ENCODE data around the gene DAPK1. TPM values are rescaled to one million over a fixed set of nuclear protein-coding genes. Genes with fewer than 3 reads are reported as not detected.

Gene DAPK1
- total and polyA plus RNA-seq, 2 donors from 2014 or later: 15.5 to 166 TPM

DNA sequence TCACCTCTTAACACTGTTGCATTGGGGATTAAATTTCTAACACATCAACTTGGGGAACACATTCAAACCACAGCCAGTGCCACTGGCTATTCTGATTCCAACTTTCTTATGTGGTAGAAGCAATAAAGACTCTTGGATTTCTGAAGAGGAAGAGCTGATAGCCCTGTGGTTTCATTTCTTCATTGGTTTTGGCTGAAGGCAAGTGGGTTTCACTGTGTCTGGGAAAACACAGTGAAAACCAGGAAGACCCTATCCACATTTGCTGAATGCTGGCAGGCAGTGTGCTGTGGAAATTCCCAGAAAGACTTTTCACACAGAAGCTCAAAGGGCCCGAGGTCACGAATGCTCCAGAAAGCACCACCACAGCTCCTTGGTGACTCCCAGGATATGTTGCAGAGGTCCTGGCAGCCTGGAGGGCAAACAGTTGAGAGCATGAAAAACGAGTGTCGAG, 67.1 kb downstream of the DAPK1 start:
- no peaks in the 10 kb centered on the region for H3K9me3 ChIP-seq (ENCODE audit: control insufficient read depth in 2 of 3, insufficient read depth in 1 of 3, low read length in 3 of 3)
- DNase-seq: no peak
- H3K4me1 ChIP-seq (ENCODE audit: control insufficient read depth in 2 of 3, insufficient read depth in 2 of 3, low read depth in 1 of 3, low read length in 3 of 3): peaks cover 12 to 24% (median 13%) of the 10 kb centered on the region in 3 donors
- intact Hi-C loops (cut with DNase I): no loop called here
- no peak for FAIRE-seq
- H3K27me3 ChIP-seq (ENCODE audit: control insufficient read depth, insufficient read depth, low read length): no peaks in the 10 kb centered on the region
- no peak overlapping the region for H3K9ac ChIP-seq (ENCODE audit: low read length in 3 of 3)
- TF ChIP-seq, protein P1, sequence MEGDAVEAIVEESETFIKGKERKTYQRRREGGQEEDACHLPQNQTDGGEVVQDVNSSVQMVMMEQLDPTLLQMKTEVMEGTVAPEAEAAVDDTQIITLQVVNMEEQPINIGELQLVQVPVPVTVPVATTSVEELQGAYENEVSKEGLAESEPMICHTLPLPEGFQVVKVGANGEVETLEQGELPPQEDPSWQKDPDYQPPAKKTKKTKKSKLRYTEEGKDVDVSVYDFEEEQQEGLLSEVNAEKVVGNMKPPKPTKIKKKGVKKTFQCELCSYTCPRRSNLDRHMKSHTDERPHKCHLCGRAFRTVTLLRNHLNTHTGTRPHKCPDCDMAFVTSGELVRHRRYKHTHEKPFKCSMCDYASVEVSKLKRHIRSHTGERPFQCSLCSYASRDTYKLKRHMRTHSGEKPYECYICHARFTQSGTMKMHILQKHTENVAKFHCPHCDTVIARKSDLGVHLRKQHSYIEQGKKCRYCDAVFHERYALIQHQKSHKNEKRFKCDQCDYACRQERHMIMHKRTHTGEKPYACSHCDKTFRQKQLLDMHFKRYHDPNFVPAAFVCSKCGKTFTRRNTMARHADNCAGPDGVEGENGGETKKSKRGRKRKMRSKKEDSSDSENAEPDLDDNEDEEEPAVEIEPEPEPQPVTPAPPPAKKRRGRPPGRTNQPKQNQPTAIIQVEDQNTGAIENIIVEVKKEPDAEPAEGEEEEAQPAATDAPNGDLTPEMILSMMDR (IDR thresholded peaks at IDR 0.05; ENCODE audit: borderline replicate concordance, extremely low read depth, insufficient read depth): no peak
- no peak overlapping the region for H3K4me3 ChIP-seq (ENCODE audit: low read length in 3 of 3)
- no peaks in the 10 kb centered on the region for H3K36me3 ChIP-seq (ENCODE audit: control insufficient read depth in 2 of 3, insufficient read depth in 3 of 3, low read length in 3 of 3)
- H3K27ac ChIP-seq (ENCODE audit: low read depth in 2 of 2, low read length in 2 of 2): no peak overlapping the region

DNA sequence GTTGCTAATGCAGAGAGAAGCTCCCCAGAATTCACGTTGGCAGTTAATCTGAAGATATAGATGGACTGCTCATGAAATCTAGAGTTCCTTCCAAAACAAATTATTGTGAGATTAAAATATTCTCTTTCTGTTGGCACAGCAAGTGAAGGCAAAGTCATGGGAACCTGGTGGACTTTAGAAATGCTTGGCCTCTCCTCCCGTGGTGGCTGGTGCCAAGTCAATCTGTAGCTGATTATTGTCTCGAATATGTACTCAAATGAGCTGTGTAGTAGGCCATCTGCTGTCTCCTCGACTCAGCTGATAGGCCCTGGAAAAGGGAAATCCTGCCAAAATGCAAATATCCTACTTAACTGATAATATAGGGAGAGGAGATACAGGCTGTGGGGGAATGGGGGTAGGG, 69.3 kb downstream of the DAPK1 start:
- Histone ChIP-seq H3K4me3 (ENCODE audit: low read length in 3 of 3) (no peak overlapping the region), H3K9me3 (ENCODE audit: control insufficient read depth in 2 of 3, insufficient read depth in 1 of 3, low read length in 3 of 3) (no peaks in the 10 kb centered on the region), H3K36me3 (ENCODE audit: control insufficient read depth in 2 of 3, insufficient read depth in 3 of 3, low read length in 3 of 3) (no peaks in the 10 kb centered on the region), H3K4me1 (ENCODE audit: control insufficient read depth in 2 of 3, insufficient read depth in 2 of 3, low read depth in 1 of 3, low read length in 3 of 3) (peaks cover 19 to 38% (median 27%) of the 10 kb centered on the region in 3 donors), H3K27ac (ENCODE audit: low read depth in 2 of 2, low read length in 2 of 2) (no peak overlapping the region), H3K9ac (ENCODE audit: low read length in 3 of 3) (no peak overlapping the region), H3K27me3 (ENCODE audit: control insufficient read depth, insufficient read depth, low read length) (no peaks in the 10 kb centered on the region)
- FAIRE-seq: no peak
- intact Hi-C loops (cut with DNase I): no loop called here
- no peak for DNase-seq
- TF ChIP-seq, protein P1 (IDR thresholded peaks at IDR 0.05; ENCODE audit: borderline replicate concordance, extremely low read depth, insufficient read depth): no peak

DNA sequence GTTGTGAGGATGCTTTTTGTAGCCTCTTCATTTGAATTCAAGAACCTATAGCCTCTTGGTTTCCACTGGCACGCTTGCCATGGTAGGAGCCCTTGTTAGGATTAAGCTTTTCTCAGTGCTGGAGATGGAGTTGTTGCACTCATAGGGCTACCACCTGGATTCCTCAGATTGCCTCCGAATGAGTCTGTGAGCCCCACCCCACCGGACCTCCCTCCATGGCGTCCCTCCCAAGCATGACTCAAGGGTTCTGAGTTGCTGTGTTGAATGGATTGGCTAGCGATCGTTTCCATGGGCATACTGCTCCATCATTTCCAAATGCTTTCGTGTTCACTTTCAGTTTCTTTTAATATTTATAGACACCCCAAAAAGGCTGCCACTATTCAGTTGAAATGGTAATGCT, 69.9 kb downstream of the DAPK1 start:
- H3K9ac ChIP-seq (ENCODE audit: low read length in 3 of 3): no peak overlapping the region
- DNase-seq: no peak
- H3K4me3 ChIP-seq (ENCODE audit: low read length in 3 of 3): no peak overlapping the region
- no peak overlapping the region for H3K27ac ChIP-seq (ENCODE audit: low read depth in 2 of 2, low read length in 2 of 2)
- TF ChIP-seq, protein P1 (IDR thresholded peaks at IDR 0.05; ENCODE audit: borderline replicate concordance, extremely low read depth, insufficient read depth): no peak
- no peaks in the 10 kb centered on the region for H3K9me3 ChIP-seq (ENCODE audit: control insufficient read depth in 2 of 3, insufficient read depth in 1 of 3, low read length in 3 of 3)
- no peaks in the 10 kb centered on the region for H3K36me3 ChIP-seq (ENCODE audit: control insufficient read depth in 2 of 3, insufficient read depth in 3 of 3, low read length in 3 of 3)
- no peaks in the 10 kb centered on the region for H3K27me3 ChIP-seq (ENCODE audit: control insufficient read depth, insufficient read depth, low read length)
- no peak for FAIRE-seq
- intact Hi-C loops (cut with DNase I): no loop called here
- peaks cover 19 to 42% (median 27%) of the 10 kb centered on the region in 3 donors for H3K4me1 ChIP-seq (ENCODE audit: control insufficient read depth in 2 of 3, insufficient read depth in 2 of 3, low read depth in 1 of 3, low read length in 3 of 3)

DNA sequence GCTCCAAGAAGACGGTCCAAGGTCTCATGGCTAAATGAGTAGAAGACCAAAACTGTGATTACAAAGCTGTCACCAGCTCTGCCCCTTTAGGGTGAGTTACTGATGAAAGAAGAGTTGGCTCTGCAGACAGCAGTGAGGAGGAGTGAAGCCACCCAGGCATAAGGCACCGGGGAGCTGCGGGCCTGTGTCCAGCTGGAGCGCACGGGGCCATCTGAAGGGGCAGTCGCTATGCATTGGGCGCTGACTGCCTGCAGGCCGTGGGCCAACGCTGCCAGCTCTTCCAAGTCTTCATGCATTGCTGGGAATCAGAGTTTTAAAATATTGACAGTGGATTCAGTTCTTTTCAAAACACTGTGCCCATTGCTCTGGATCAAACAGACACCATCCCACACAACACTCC, 70.3 kb downstream of the DAPK1 start:
- Histone ChIP-seq H3K9me3 (ENCODE audit: control insufficient read depth in 2 of 3, insufficient read depth in 1 of 3, low read length in 3 of 3) (no peaks in the 10 kb centered on the region), H3K4me1 (ENCODE audit: control insufficient read depth in 2 of 3, insufficient read depth in 2 of 3, low read depth in 1 of 3, low read length in 3 of 3) (peaks cover 19 to 42% (median 29%) of the 10 kb centered on the region in 3 donors), H3K27me3 (ENCODE audit: control insufficient read depth, insufficient read depth, low read length) (no peaks in the 10 kb centered on the region), H3K36me3 (ENCODE audit: control insufficient read depth in 2 of 3, insufficient read depth in 3 of 3, low read length in 3 of 3) (no peaks in the 10 kb centered on the region), H3K9ac (ENCODE audit: low read length in 3 of 3) (no peak overlapping the region), H3K27ac (ENCODE audit: low read depth in 2 of 2, low read length in 2 of 2) (no peak overlapping the region), H3K4me3 (ENCODE audit: low read length in 3 of 3) (no peak overlapping the region)
- FAIRE-seq (no peak), DNase-seq (peak in 2 of 5 donors; percentile 25 to 49)
- intact Hi-C loops (cut with DNase I): no loop called here
- TF ChIP-seq, protein P1 (IDR thresholded peaks at IDR 0.05; ENCODE audit: borderline replicate concordance, extremely low read depth, insufficient read depth): no peak
